Measurements from ENCODE around the gene MAP3K12.

MAP3K12 gene

DNA sequence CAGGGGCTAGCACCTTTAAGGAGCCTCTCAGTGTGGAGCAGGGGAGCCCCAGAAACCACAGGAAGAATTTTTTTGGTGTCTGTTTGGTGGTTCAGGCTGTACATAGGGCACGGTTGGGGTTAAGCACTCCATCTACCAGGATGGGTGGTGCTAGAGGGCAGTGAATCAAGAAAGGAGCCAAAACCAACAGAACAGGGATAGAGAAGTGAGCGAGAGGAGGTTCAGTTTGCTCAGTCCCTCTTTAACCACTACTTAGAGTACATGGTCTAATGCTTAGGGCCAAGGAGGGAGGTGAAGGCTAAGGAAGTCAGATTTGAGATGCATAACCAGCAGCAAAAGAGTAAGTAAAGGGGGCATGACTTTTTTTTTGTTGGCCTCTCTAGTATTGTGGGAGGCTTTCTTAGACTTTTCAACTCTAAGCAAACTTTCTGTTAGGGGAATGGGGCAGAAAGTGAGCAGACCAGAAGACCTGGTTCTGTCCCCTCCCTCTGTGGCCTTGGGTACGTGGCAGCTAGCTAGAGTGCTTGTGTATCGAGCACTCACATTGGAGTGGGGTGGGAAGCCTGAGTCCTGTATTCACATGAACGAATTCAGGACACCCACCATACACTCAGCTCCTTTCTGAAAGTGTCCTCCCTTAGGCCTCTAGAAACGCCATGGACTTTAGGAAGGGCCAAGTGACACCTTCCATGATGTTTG is 14.6 kb upstream of the MAP3K12 start:
- ChIA-PET POLR2A (no interaction called here), CTCF (interaction anchor here (1.2 to 12.0 kb wide), 4 partner anchors 6 to 191 kb away, joined by 3 to 135 read pairs (median 62); partner anchors contain the start of genes AAAS and NPFF)
- no peak overlapping the region for H3K4me3 ChIP-seq (ENCODE audit: low read depth, low read length)
- no peak for DNase-seq (ENCODE audit: low read depth, low spot score)
- TF ChIP-seq, protein P1, sequence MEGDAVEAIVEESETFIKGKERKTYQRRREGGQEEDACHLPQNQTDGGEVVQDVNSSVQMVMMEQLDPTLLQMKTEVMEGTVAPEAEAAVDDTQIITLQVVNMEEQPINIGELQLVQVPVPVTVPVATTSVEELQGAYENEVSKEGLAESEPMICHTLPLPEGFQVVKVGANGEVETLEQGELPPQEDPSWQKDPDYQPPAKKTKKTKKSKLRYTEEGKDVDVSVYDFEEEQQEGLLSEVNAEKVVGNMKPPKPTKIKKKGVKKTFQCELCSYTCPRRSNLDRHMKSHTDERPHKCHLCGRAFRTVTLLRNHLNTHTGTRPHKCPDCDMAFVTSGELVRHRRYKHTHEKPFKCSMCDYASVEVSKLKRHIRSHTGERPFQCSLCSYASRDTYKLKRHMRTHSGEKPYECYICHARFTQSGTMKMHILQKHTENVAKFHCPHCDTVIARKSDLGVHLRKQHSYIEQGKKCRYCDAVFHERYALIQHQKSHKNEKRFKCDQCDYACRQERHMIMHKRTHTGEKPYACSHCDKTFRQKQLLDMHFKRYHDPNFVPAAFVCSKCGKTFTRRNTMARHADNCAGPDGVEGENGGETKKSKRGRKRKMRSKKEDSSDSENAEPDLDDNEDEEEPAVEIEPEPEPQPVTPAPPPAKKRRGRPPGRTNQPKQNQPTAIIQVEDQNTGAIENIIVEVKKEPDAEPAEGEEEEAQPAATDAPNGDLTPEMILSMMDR (IDR thresholded peaks at IDR 0.05; ENCODE audit: insufficient read depth, low read length, missing control alignments), result no peak

DNA sequence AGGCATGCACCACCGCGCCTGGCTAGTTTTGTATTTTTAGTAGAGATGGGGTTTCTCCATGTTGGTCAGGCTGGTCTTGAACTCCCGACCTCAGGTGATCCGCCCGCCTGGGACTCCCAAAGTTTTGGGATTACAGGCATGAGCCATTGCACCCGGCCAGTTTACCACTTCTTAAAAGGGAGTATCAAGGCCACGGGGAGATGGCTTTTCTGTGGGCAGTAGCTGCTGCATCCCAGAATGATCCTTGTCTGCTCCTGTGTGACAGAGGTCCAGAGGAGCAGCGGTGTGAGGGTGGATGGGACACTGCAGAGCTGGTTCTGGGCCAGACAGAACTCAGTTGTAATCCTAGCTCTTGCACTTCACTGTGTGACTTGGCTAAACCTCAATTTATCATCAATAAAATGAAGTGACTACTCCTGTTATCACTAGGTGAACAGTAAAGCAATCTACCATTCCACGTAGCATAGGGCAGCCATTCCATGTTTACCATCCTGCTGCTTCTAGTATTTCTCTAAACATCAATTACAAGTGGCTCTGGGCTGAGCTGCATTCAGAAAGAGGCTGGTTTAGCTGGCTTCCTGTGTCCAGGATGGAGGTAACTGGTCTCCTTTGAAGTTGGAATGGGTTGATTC is 11.0 kb upstream of the MAP3K12 start:
- no peak for DNase-seq (ENCODE audit: low read depth, low spot score)
- ChIA-PET POLR2A (no interaction called here), CTCF (interaction anchor here (0.6 to 12.0 kb wide), 13 partner anchors 8 to 1380 kb away, joined by 3 to 135 read pairs (median 22); partner anchors contain the start of genes AAAS, MAP3K12 and TARBP2)
- TF ChIP-seq, protein P1 (IDR thresholded peaks at IDR 0.05; ENCODE audit: insufficient read depth, low read length, missing control alignments), result no peak
- H3K4me3 ChIP-seq (ENCODE audit: low read depth, low read length), result no peak overlapping the region

DNA sequence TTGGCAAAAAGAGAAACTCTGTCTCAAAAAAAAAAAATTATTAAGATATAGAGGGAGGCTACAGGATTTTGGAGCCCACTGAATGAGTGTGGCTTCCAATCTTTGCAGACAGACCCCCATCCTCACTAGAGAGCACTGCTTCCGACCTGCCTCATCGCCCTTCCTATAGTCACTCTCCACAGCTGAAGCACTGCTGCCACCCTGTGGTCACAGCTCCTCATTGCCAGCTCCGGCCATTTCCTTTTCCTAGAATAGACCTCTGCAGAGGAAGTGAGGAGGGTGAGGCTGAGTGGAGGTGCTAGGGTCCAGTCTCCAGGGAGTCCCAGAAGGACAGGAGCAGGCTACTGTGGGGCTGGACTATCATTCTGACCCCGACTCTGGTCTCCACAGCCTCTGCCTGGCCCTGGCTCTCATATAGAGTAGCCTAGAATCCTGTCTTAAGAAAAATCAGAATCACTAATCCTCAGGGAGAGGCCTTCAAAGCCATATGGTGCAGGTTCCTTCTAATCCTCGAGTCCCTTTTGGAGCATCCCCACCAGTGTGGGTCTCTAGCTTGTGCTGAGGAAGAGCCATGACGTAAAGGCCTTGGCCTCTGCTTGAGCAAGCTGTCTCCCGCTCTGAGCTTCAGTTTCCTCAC is 9.4 kb upstream of the MAP3K12 start:
- DNase-seq (ENCODE audit: low read depth, low spot score), result no peak
- POLR2A ChIA-PET, result interaction anchor here (0.5 to 1.5 kb wide), 3 partner anchors 10 to 111 kb away, joined by 3 to 6 read pairs (median 4); partner anchors contain the start of gene MAP3K12

DNA sequence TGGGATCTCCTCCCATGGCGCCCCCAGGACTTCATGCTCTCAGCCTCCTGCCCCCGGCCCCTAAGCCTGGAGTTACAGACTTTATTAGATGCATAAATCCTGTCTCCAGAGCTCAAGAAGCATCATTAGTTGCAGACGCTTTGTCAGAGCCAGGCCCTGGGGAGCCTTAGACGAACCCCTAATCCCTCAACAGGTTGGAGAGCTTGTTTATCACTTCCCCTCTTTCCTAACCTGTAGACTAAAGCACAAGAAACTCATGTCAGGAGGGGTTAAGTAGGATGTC is 8.3 kb upstream of the MAP3K12 start:
- CTCF ChIA-PET, result interaction anchor here (0.7 to 12.0 kb wide), 10 partner anchors 11 to 184 kb away, joined by 3 to 135 read pairs (median 34); partner anchors contain the start of gene AAAS
- POLR2A ChIA-PET, result no interaction called here
- H3K4me3 ChIP-seq (ENCODE audit: low read depth, low read length), result no peak overlapping the region
- TF ChIP-seq, protein P1 (IDR thresholded peaks at IDR 0.05; ENCODE audit: insufficient read depth, low read length, missing control alignments), result no peak
- no peak for DNase-seq (ENCODE audit: low read depth, low spot score)

More for the DNA sequence above, 9.4 kb upstream of the MAP3K12 start:
- TF ChIP-seq, protein P1 (IDR thresholded peaks at IDR 0.05; ENCODE audit: insufficient read depth, low read length, missing control alignments), result peak; percentile 95
- CTCF ChIA-PET, result interaction anchor here (0.6 to 12.0 kb wide), 29 partner anchors 9 to 296 kb away, joined by 3 to 135 read pairs (median 5); partner anchors contain the start of genes AAAS, ATP5MC2, MAP3K12 and TARBP2
- H3K4me3 ChIP-seq (ENCODE audit: low read depth, low read length), result no peak overlapping the region

DNA sequence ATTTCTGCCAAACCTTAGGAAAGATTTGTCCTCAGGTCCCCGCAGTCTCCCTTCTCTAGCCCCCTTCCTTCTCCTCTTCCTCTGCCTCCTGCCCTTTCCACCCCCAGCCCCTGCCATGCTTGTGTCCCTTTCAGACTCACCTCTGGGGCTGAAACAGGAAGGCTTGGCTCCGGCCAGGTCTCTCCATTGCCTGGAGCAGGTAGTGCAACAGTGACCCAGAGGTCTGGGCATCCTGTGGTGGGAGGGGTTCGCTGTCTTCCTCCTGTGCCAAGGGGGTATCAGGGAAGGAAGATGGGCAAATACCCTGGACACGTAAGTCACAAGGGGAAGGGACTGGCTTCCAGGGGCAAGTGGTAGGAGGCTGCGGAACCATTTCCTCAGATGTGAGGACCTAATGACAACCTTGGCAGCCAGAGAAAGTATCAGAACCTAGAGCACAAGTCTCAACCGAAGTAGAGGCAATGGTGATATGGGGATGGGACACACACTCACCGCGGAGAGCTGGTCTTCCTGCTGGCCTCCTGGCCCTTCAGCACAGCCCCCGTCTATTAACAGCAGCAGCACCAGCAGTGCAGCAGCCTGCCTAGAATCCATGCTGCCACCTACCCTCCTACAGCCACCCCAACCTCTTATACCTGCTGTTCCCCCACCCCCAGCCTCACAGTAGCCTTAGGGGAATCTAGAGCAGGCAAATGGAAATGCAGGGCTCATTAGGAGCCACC is 7.8 kb upstream of the MAP3K12 start, which contains the start of gene NPFF:
Gene NPFF (minus strand): TSS at position 604 of the 722 bp plus-strand sequence. CDS start 10 bp downstream, at position 594.
- no peak for DNase-seq (ENCODE audit: low read depth, low spot score)
- TF ChIP-seq, protein P1 (IDR thresholded peaks at IDR 0.05; ENCODE audit: insufficient read depth, low read length, missing control alignments), result no peak
- H3K4me3 ChIP-seq (ENCODE audit: low read depth, low read length), result no peak within 1 kb of the TSS
- ChIA-PET POLR2A (interaction anchor here (1.1 kb wide), 1 partner anchor 25 kb away, joined by 6 read pairs; no protein-coding TSS in a partner anchor), CTCF (interaction anchor here (0.7 to 12.0 kb wide), 9 partner anchors 12 to 184 kb away, joined by 3 to 135 read pairs (median 35); partner anchors contain the start of genes AAAS and AMHR2)

Measured in AG04449 (cell line).